Right renal cortex interstitium (tissue), 3 donors: ENCODE data around the gene FAM72C. TPM values are rescaled to one million over a fixed set of nuclear protein-coding genes. Genes with fewer than 3 reads are reported as not detected.
"Not testable (repeated sequence)": the region's sequence is repeated elsewhere in the genome, so short reads cannot be mapped to it uniquely, and the experiment has no call there.

Experiments
- DNase-seq, 3 donors: peaks; one replicate each; pipeline ENCODE4 v3.0.0-alpha.2; 2013; ENCODE audit warnings: low read depth in 3 of 3, low spot score in 2 of 3
- polyA plus RNA-seq, 3 donors: library from polyadenylated mRNA; unstranded; fragments of 120-200 nt; gene quantifications; one replicate each; pipeline ENCODE4 v1.2.1, GENCODE V29; 2013; ENCODE audit not compliant: insufficient read length in 3 of 3

FAM72C gene
- polyA plus RNA-seq, 3 donors, result 1.5 to 2.4 (median 2.4) TPM

GRCh38 chr1:143918552-143918951 lies 53.2 kb downstream of the FAM72C start:
- DNase-seq, result not testable (repeated sequence)

- DNase-seq, result not testable (repeated sequence)
Observed at GRCh38 chr1:143913705-143914104, 58.1 kb downstream of the FAM72C start.
